Hepatocyte (in vitro differentiated cells): Measurements from ENCODE around the gene LGALS9C. TPM values are rescaled to one million over a fixed set of nuclear protein-coding genes. Genes with fewer than 3 reads are reported as not detected.
A peak's percentile ranks its signal among the peaks of the same experiment; 100 is the strongest.
"Not testable (repeated sequence)": the region's sequence is repeated elsewhere in the genome, so short reads cannot be mapped to it uniquely, and the experiment has no call there.

Source experiments
- DNase-seq: peaks from one replicate; pipeline ENCODE4 v3.0.0-alpha.2; 2016; ENCODE audit warnings: low spot score
- H2AFZ ChIP-seq: fragments of 200-600 bp; sonication (generic); 2 replicates; pipeline ENCODE4 v1.6.0; 2016; ENCODE audit warnings: antibody characterized with exemption, mild to moderate bottlenecking
- H3K27ac ChIP-seq: fragments of 200-600 bp; sonication (generic); 2 replicates; pipeline ENCODE4 v1.5.1; 2016; ENCODE audit warnings: mild to moderate bottlenecking
- H3K27me3 ChIP-seq: fragments of 200-600 bp; sonication (generic); 2 replicates; pipeline ENCODE4 v1.6.1; 2016
- H3K36me3 ChIP-seq: fragments of 200-600 bp; sonication (generic); replicated peaks from 2 replicates; pipeline ENCODE4 v1.5.1; 2016; ENCODE audit warnings: low read depth; ENCODE audit not compliant: insufficient read depth
- H3K4me1 ChIP-seq: fragments of 200-600 bp; sonication (generic); 2 replicates; pipeline ENCODE4 v1.5.1; 2016; ENCODE audit warnings: mild to moderate bottlenecking, moderate library complexity; ENCODE audit not compliant: insufficient read depth
- H3K4me2 ChIP-seq: fragments of 200-600 bp; sonication (generic); 2 replicates; pipeline ENCODE4 v1.6.0; 2016
- H3K4me3 ChIP-seq: fragments of 200-600 bp; sonication (generic); 2 replicates; pipeline ENCODE4 v1.5.1; 2016; ENCODE audit warnings: mild to moderate bottlenecking
- H3K79me2 ChIP-seq: fragments of 200-600 bp; sonication (generic); 2 replicates; pipeline ENCODE4 v1.6.0; 2017; ENCODE audit warnings: mild to moderate bottlenecking
- H3K9me2 ChIP-seq: fragments of 200-600 bp; sonication (generic); replicated peaks from 2 replicates; pipeline ENCODE4 v1.6.0; 2017; ENCODE audit warnings: mild to moderate bottlenecking; ENCODE audit not compliant: insufficient read depth
- H3K9me3 ChIP-seq: fragments of 200-600 bp; sonication (generic); 2 replicates; pipeline ENCODE4 v1.5.1; 2016; ENCODE audit warnings: low read depth, mild to moderate bottlenecking
- H4K20me1 ChIP-seq: fragments of 200-600 bp; sonication (generic); 2 replicates; pipeline ENCODE4 v1.6.0; 2016; ENCODE audit warnings: mild to moderate bottlenecking; ENCODE audit not compliant: insufficient read depth, poor library complexity, severe bottlenecking
- WGBS: methylation state at CpG from one replicate; pipeline ENCODE4 v1.1.6; 2016; ENCODE audit warnings: low lambda C conversion rate; ENCODE audit errors: missing lambda C conversion rate; 5-methylcytosine and 5-hydroxymethylcytosine counted together
- polyA plus RNA-seq: library from polyadenylated mRNA; unstranded; fragments of >200 nt; fragmentation: Nextera tagmentation; extraction: Ambion mirVana; gene quantifications from 2 replicates; pipeline ENCODE4 v1.2.1, GENCODE V29; 2016
- total RNA-seq: library from RNA; depleted of rRNA; stranded (reverse); fragments of >200 nt; gene quantifications from 2 replicates; pipeline ENCODE4 v1.2.3, GENCODE V29; 2014

The LGALS9C gene
- total and polyA plus RNA-seq, 2 experiments from 2014 or later = not detected

GRCh38 chr17:18503221-18503620 lies 26.6 kb downstream of the LGALS9C start:
- H3K27me3 ChIP-seq, H2AFZ ChIP-seq, H3K27ac ChIP-seq, H3K4me3 ChIP-seq, H3K79me2 ChIP-seq, H3K36me3 ChIP-seq, H3K4me1 ChIP-seq, H3K4me2 ChIP-seq, H4K20me1 ChIP-seq, H3K9me3 ChIP-seq, DNase-seq, H3K9me2 ChIP-seq: not testable (repeated sequence)
- WGBS = no CpG with 5 or more reads among the region's 5 CpGs

GRCh38 chr17:18507729-18508128 lies 31.1 kb downstream of the LGALS9C start:
- not testable (repeated sequence) for H3K9me3 ChIP-seq, H2AFZ ChIP-seq, H4K20me1 ChIP-seq, H3K79me2 ChIP-seq, H3K4me2 ChIP-seq, H3K4me3 ChIP-seq, H3K9me2 ChIP-seq, DNase-seq, H3K4me1 ChIP-seq, H3K27me3 ChIP-seq, H3K36me3 ChIP-seq, H3K27ac ChIP-seq
- 97% methylated on average over 6 of the region's 9 CpGs for WGBS

GRCh38 chr17:18508667-18509066 lies 32.1 kb downstream of the LGALS9C start:
- not testable (repeated sequence) for H3K9me3 ChIP-seq
- 94% methylated on average over 2 of the region's 3 CpGs for WGBS

GRCh38 chr17:18521100-18521499 lies 44.5 kb downstream of the LGALS9C start:
- no CpG with 5 or more reads among the region's 8 CpGs for WGBS
- not testable (repeated sequence) for DNase-seq, H3K4me2 ChIP-seq, H3K9me2 ChIP-seq, H3K4me3 ChIP-seq, H4K20me1 ChIP-seq, H3K27ac ChIP-seq, H3K79me2 ChIP-seq, H3K27me3 ChIP-seq, H2AFZ ChIP-seq, H3K9me3 ChIP-seq, H3K4me1 ChIP-seq, H3K36me3 ChIP-seq

More at GRCh38 chr17:18508667-18509066, 32.1 kb downstream of the LGALS9C start:
- not testable (repeated sequence) for H3K4me2 ChIP-seq, H2AFZ ChIP-seq, H3K9me2 ChIP-seq, H4K20me1 ChIP-seq, H3K4me3 ChIP-seq, H3K27me3 ChIP-seq, H3K36me3 ChIP-seq, H3K27ac ChIP-seq, DNase-seq, H3K4me1 ChIP-seq, H3K79me2 ChIP-seq

- not testable (repeated sequence) for H3K4me1 ChIP-seq, H3K79me2 ChIP-seq, H2AFZ ChIP-seq, H3K4me3 ChIP-seq, H4K20me1 ChIP-seq, H3K27me3 ChIP-seq, H3K27ac ChIP-seq, H3K4me2 ChIP-seq, H3K9me2 ChIP-seq, H3K36me3 ChIP-seq, H3K9me3 ChIP-seq, DNase-seq
- 90% methylated on average over 5 of the region's 9 CpGs for WGBS
Observed at GRCh38 chr17:18525015-18525414, 48.4 kb downstream of the LGALS9C start.

GRCh38 chr17:18526168-18526800 lies 49.7 kb downstream of the LGALS9C start:
- not testable (repeated sequence) for H3K36me3 ChIP-seq, H3K4me3 ChIP-seq, DNase-seq, H3K79me2 ChIP-seq, H3K4me2 ChIP-seq, H3K27ac ChIP-seq, H3K27me3 ChIP-seq, H4K20me1 ChIP-seq, H3K9me3 ChIP-seq, H2AFZ ChIP-seq, H3K4me1 ChIP-seq, H3K9me2 ChIP-seq
- WGBS = 84% methylated on average over 8 of the region's 12 CpGs

GRCh38 chr17:18527354-18527753 lies 50.8 kb downstream of the LGALS9C start:
- H3K27me3 ChIP-seq, H3K27ac ChIP-seq, H3K4me2 ChIP-seq, H3K79me2 ChIP-seq, H2AFZ ChIP-seq, H3K4me3 ChIP-seq, H3K9me2 ChIP-seq, H3K36me3 ChIP-seq, H4K20me1 ChIP-seq, H3K9me3 ChIP-seq, H3K4me1 ChIP-seq: not testable (repeated sequence)
- peak; percentile 1 for DNase-seq
- WGBS = 55% methylated on average over 7 of the region's 8 CpGs

- not testable (repeated sequence) for H3K36me3 ChIP-seq, H2AFZ ChIP-seq, H4K20me1 ChIP-seq, H3K4me3 ChIP-seq, DNase-seq, H3K4me1 ChIP-seq, H3K4me2 ChIP-seq, H3K79me2 ChIP-seq, H3K27ac ChIP-seq, H3K9me2 ChIP-seq, H3K27me3 ChIP-seq, H3K9me3 ChIP-seq
- WGBS = 83% methylated on average over 5 of the region's 6 CpGs
Observed at GRCh38 chr17:18528435-18528834, 51.8 kb downstream of the LGALS9C start.

GRCh38 chr17:18528899-18529500 lies 52.4 kb downstream of the LGALS9C start:
- H3K4me3 ChIP-seq, H3K4me2 ChIP-seq, H3K9me2 ChIP-seq, H3K9me3 ChIP-seq, H3K4me1 ChIP-seq, H3K36me3 ChIP-seq, H3K27ac ChIP-seq, H2AFZ ChIP-seq, H3K27me3 ChIP-seq, H3K79me2 ChIP-seq, H4K20me1 ChIP-seq, DNase-seq: not testable (repeated sequence)
- WGBS = 86% methylated on average over 2 of the region's 4 CpGs
